NT2/D1 (cell line): Measurements from ENCODE around the gene AQP11.

Experiments used
- SUZ12 ChIP-seq: IDR thresholded peaks from 2 replicates; pipeline ENCODE4 v1.6.1; 2011; ENCODE audit not compliant: insufficient read length, insufficient read depth; ENCODE audit errors: extremely low read depth
- YY1 ChIP-seq: IDR thresholded peaks from 2 replicates; pipeline ENCODE4 v1.6.1; 2011; ENCODE audit not compliant: insufficient read length, insufficient read depth
- ZNF274 ChIP-seq: IDR thresholded peaks from 2 replicates; pipeline ENCODE4 v1.6.1; 2011; ENCODE audit warnings: mild to moderate bottlenecking, low read depth, low read length

GRCh38 chr11:77637345-77638165, 47.8 kb downstream of the AQP11 start, which contains the start of gene CLNS1A:
- TF ChIP-seq SUZ12 (no peak), YY1 (no peak), ZNF274 (no peak)
